ENCODE results near the gene THRB.

- TF ChIP-seq CTCF (IDR thresholded peaks at IDR 0.05): no peak
- TF ChIP-seq POLR2AphosphoS5 (IDR thresholded peaks at IDR 0.05): no peak
- TF ChIP-seq POLR2A (IDR thresholded peaks at IDR 0.05): no peak
These were observed 40.3 kb downstream of the THRB start for GRCh38 chr3:24454393-24454792.
